H1 (cell line): ENCODE results near the gene PDE4D. TPM values are rescaled to one million over a fixed set of nuclear protein-coding genes. Genes with fewer than 3 reads are reported as not detected.
A peak's percentile ranks its signal among the peaks of the same experiment; 100 is the strongest.

Source experiments
- CTCF ChIA-PET: fragments of 300-600 bp; sonication (Branson Sonifier 250); formaldehyde crosslinking; loops from one replicate; lab custom pipeline; 2021; ENCODE audit not compliant: partially characterized antibody; lab: Charles Lee
- POLR2A ChIA-PET: fragments of 300-600 bp; sonication (Branson Sonifier 250); formaldehyde crosslinking; loops from one replicate; lab custom pipeline; 2021; ENCODE audit warnings: inconsistent platforms; ENCODE audit not compliant: partially characterized antibody; lab: Charles Lee
- DNase-seq, 2 experiments: peaks; one replicate each; pipeline versions ENCODE4 v3.0.0 to v3.0.0-alpha.2; 2010 to 2022; ENCODE audit warnings: low spot score in 2 of 2, low read depth in 1 of 2, mixed read lengths in 1 of 2
- FAIRE-seq: peaks from 2 replicates; lab custom pipeline; 2011; peaks lifted over from hg19 to GRCh38; lab: Jason Lieb, UNC
- H2AFZ ChIP-seq: 2 replicates; pipeline ENCODE4 v1.8.1; 2012; ENCODE audit warnings: low read length, inconsistent platforms
- H2AK5ac ChIP-seq: 2 replicates; pipeline ENCODE4 v1.6.1; 2013; ENCODE audit warnings: low read depth, low read length
- H2BK120ac ChIP-seq: replicated peaks from 2 replicates; pipeline ENCODE3; 2013; ENCODE audit warnings: low read depth, low read length, inconsistent platforms
- H2BK12ac ChIP-seq: 2 replicates; pipeline ENCODE4 v1.6.1; 2013; ENCODE audit warnings: low read depth, low read length
- H2BK15ac ChIP-seq: 2 replicates; pipeline ENCODE4 v1.6.1; 2013; ENCODE audit warnings: low read length
- H2BK20ac ChIP-seq: 2 replicates; pipeline ENCODE4 v1.6.1; 2013; ENCODE audit warnings: low read length
- H2BK5ac ChIP-seq: 2 replicates; pipeline ENCODE4 v1.6.1; 2013; ENCODE audit warnings: low read depth, low read length
- H3K14ac ChIP-seq: 2 replicates; pipeline ENCODE4 v1.6.1; 2013; ENCODE audit warnings: inconsistent platforms; ENCODE audit not compliant: insufficient read length
- H3K18ac ChIP-seq: 2 replicates; pipeline ENCODE4 v1.6.1; 2013; ENCODE audit warnings: low read length; ENCODE audit errors: extremely low read depth
- H3K23ac ChIP-seq: 2 replicates; pipeline ENCODE4 v1.6.1; 2013; ENCODE audit warnings: inconsistent platforms; ENCODE audit not compliant: insufficient read length
- H3K23me2 ChIP-seq: 2 replicates; pipeline ENCODE4 v1.6.1; 2013; ENCODE audit warnings: low read depth, low read length
- H3K27ac ChIP-seq: 2 replicates; pipeline ENCODE4 v1.6.1; 2011; ENCODE audit warnings: low read depth, low read length, inconsistent platforms
- H3K27me3 ChIP-seq, 4 experiments: replicated peaks in 1 of 4; 1 replicate in 1 of 4; 2 replicates in 3 of 4; pipeline versions ENCODE4 v1.6.1 to v1.8.1; 2011 to 2013; ENCODE audit warnings: low read length in 3 of 4, mild to moderate bottlenecking in 3 of 4, inconsistent platforms in 2 of 4, mixed read lengths in 2 of 4, moderate library complexity in 1 of 4; ENCODE audit not compliant: control insufficient read depth in 3 of 4, insufficient read depth in 3 of 4; ENCODE audit errors: extremely low read depth in 1 of 4
- H3K36me3 ChIP-seq, 4 experiments: 2 replicates each; pipeline versions ENCODE4 v1.6.1 to v1.8.1; 2011 to 2013; ENCODE audit warnings: mild to moderate bottlenecking in 4 of 4, low read length in 3 of 4, moderate library complexity in 2 of 4, control low read depth in 1 of 4, inconsistent platforms in 1 of 4; ENCODE audit not compliant: insufficient read depth in 4 of 4, control insufficient read depth in 2 of 4
- H3K4ac ChIP-seq: replicated peaks from 2 replicates; pipeline ENCODE3; 2013; ENCODE audit warnings: low read length, low read depth, mixed read lengths, inconsistent platforms; ENCODE audit not compliant: insufficient read length
- H3K4me1 ChIP-seq, 4 experiments: replicated peaks in 1 of 4; 1 replicate in 1 of 4; 2 replicates in 3 of 4; pipeline versions ENCODE4 v1.6.1 to v1.8.1; 2011 to 2013; ENCODE audit warnings: low read length in 3 of 4, inconsistent platforms in 2 of 4, mixed read lengths in 1 of 4; ENCODE audit not compliant: insufficient read depth in 4 of 4, control insufficient read depth in 3 of 4
- H3K4me2 ChIP-seq, 2 experiments: 2 replicates each; pipeline versions ENCODE4 v1.6.1 to v1.8.1; 2011 to 2013; ENCODE audit warnings: low read depth in 2 of 2, low read length in 2 of 2, control low read depth in 1 of 2, inconsistent platforms in 1 of 2, mild to moderate bottlenecking in 1 of 2; ENCODE audit not compliant: insufficient read depth in 1 of 2
- H3K4me3 ChIP-seq, 4 experiments: fragments of 200-600, 300-600 bp in 1 of 4; sonication (generic), shearing (Covaris generic), sonication (Bioruptor Twin) in 1 of 4; 2 replicates each; pipeline versions ENCODE4 v1.5.1 to v1.8.1; 2011 to 2016; ENCODE audit warnings: low read length in 4 of 4, low read depth in 3 of 4, control low read depth in 2 of 4, inconsistent platforms in 2 of 4, mild to moderate bottlenecking in 2 of 4, mixed read lengths in 1 of 4, moderate library complexity in 1 of 4; ENCODE audit not compliant: insufficient read depth in 2 of 4; ENCODE audit errors: extremely low read depth in 1 of 4
- H3K56ac ChIP-seq: replicated peaks from 2 replicates; pipeline ENCODE3; 2013; ENCODE audit warnings: low read depth, mild to moderate bottlenecking, mixed read lengths, low read length, inconsistent platforms; ENCODE audit not compliant: insufficient read length
- H3K79me1 ChIP-seq: 2 replicates; pipeline ENCODE4 v1.6.1; 2013; ENCODE audit warnings: low read depth, low read length, control low read depth
- H3K79me2 ChIP-seq, 2 experiments: 2 replicates each; pipeline versions ENCODE4 v1.6.1 to v1.8.1; 2012 to 2013; ENCODE audit warnings: low read length in 2 of 2, mild to moderate bottlenecking in 2 of 2, inconsistent platforms in 1 of 2; ENCODE audit not compliant: insufficient read depth in 2 of 2, control insufficient read depth in 1 of 2
- H3K9ac ChIP-seq, 4 experiments: replicated peaks in 1 of 4; 1 replicate in 1 of 4; 2 replicates in 3 of 4; pipeline versions ENCODE4 v1.6.1 to v1.8.1; 2011 to 2013; ENCODE audit warnings: low read depth in 3 of 4, low read length in 3 of 4, control low read depth in 2 of 4, mild to moderate bottlenecking in 2 of 4, moderate library complexity in 2 of 4, inconsistent platforms in 1 of 4; ENCODE audit errors: extremely low read depth in 1 of 4
- H3K9me3 ChIP-seq, 2 experiments: 2 replicates each; pipeline versions ENCODE4 v1.6.1 to v1.8.1; 2012 to 2013; ENCODE audit warnings: mild to moderate bottlenecking in 2 of 2, moderate library complexity in 2 of 2, control low read depth in 1 of 2, inconsistent platforms in 1 of 2, low read depth in 1 of 2, low read length in 1 of 2, mixed read lengths in 1 of 2; ENCODE audit not compliant: insufficient read depth in 2 of 2
- H4K20me1 ChIP-seq, 2 experiments: replicated peaks in 1 of 2; 2 replicates each; pipeline versions ENCODE3 to v1.8.1; 2011 to 2013; ENCODE audit warnings: inconsistent platforms in 2 of 2, low read length in 2 of 2, mild to moderate bottlenecking in 1 of 2; ENCODE audit not compliant: insufficient read depth in 2 of 2, control insufficient read depth in 1 of 2
- H4K5ac ChIP-seq: 2 replicates; pipeline ENCODE4 v1.6.1; 2013; ENCODE audit warnings: low read length, low read depth, mixed read lengths, inconsistent platforms; ENCODE audit not compliant: insufficient read length
- H4K8ac ChIP-seq: 2 replicates; pipeline ENCODE4 v1.8.0; 2013; ENCODE audit warnings: mild to moderate bottlenecking, moderate library complexity, low read length, inconsistent platforms; ENCODE audit not compliant: insufficient read depth; ENCODE audit errors: extremely low read depth
- H4K91ac ChIP-seq: replicated peaks from 2 replicates; pipeline ENCODE3; 2013; ENCODE audit warnings: low read length, mixed read lengths, inconsistent platforms; ENCODE audit not compliant: insufficient read length
- CBX5 ChIP-seq: fragments of 300-800, 300-1000 bp; sonication (generic); IDR thresholded peaks from 2 replicates; pipeline ENCODE4 v1.7.1; 2016; ENCODE audit warnings: antibody characterized with exemption, low read length, low read depth
- CBX8 ChIP-seq: fragments of 300-800, 300-1000 bp; sonication (generic); IDR thresholded peaks from 2 replicates; pipeline ENCODE4 v1.7.1; 2016; ENCODE audit warnings: low read depth, low read length, borderline replicate concordance
- CREB1 ChIP-seq: IDR thresholded peaks from 2 replicates; pipeline ENCODE4 v1.6.1; 2012; ENCODE audit warnings: inconsistent platforms
- GABPA ChIP-seq: IDR thresholded peaks from 2 replicates; pipeline ENCODE4 v1.6.1; 2011; ENCODE audit warnings: mild to moderate bottlenecking, low read length, moderate library complexity, borderline replicate concordance; ENCODE audit not compliant: insufficient read depth
- TCF12 ChIP-seq: IDR thresholded peaks from 2 replicates; pipeline ENCODE4 v1.6.1; 2011; ENCODE audit warnings: low read depth, mild to moderate bottlenecking, low read length
- WGBS, 2 experiments: shearing (Covaris generic) in 1 of 2; methylation state at CpG; one replicate each; pipeline versions ENCODE4 v1.1.6 to v1.1.7; 2013 to 2015; ENCODE audit warnings: low lambda C conversion rate in 2 of 2, mixed read lengths in 2 of 2, inconsistent platforms in 1 of 2, low coverage in 1 of 2, missing lambda C conversion rate in 1 of 2; ENCODE audit not compliant: insufficient replicate concordance in 2 of 2, insufficient coverage in 1 of 2, insufficient read length in 1 of 2; ENCODE audit errors: extremely low coverage in 1 of 2, missing lambda C conversion rate in 1 of 2; 5-methylcytosine and 5-hydroxymethylcytosine counted together
- polyA plus RNA-seq, 7 experiments: library from polyadenylated mRNA; depleted of rRNA in 3 of 7; stranded (reverse) in 5 of 7; unstranded in 2 of 7; fragments of >200 nt in 5 of 7; fragments of 200-250 nt in 2 of 7; gene quantifications; 1 replicate in 5 of 7; 2 replicates in 1 of 7; 4 replicates in 1 of 7; pipeline versions ENCODE4 v1.2.1 to v1.2.3, GENCODE V29; 2011 to 2013; ENCODE audit warnings: missing spikeins in 2 of 7, mixed read lengths in 2 of 7
- total RNA-seq: library from RNA; stranded (reverse); fragmentation: NEBNext Ultra II Directional; extraction: Animal tissue kit (Norgen Biotek cat#: 25700); gene quantifications from 2 replicates; pipeline ENCODE4 v1.2.1, GENCODE V29; 2021

The PDE4D gene
- total and polyA plus RNA-seq, 2 of the 8 experiments (the other 6 are each of a cell fraction or from before 2014, with no cell fraction given) = 2.3 to 3.7 TPM

DNA sequence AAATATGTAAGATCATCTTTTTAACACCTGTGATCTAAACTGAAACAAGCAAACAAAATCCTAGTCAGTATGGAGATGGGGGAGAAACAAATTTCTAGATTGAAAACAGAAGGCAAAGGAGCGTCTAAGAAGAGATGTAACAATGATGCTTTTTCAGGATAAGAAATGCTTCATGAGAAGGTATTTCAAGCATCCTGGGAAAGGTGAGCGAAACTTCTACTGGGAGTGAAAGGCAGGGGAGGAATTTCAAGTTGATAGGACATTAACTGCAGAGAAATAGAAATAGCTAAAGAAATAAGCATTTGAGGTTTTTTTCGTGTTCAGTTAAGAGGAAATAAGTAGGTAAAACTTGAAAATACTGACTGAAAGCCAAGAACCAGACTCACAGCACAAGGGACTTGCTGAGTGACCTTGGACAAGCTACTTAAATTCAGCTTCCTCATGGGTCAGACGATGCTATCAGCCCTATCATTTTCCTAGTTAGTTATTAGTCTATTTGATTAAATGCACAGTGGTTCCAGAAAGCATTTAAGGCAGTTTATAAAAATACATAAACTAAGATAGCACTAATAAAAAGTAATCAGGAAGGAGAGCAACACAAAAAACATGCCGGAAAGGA is 406.3 kb downstream of the PDE4D start:
- POLR2A ChIA-PET = no interaction called here
- CTCF ChIA-PET = interaction anchor here (0.7 to 2.4 kb wide), 11 partner anchors 9 to 299 kb away, joined by 3 to 21 read pairs (median 3); no protein-coding TSS in a partner anchor

More for the DNA sequence above, 406.3 kb downstream of the PDE4D start:
- Histone ChIP-seq H3K18ac (no peak overlapping the region), H3K14ac (no peak overlapping the region), H3K4me3 (no peak overlapping the region), H4K8ac (no peak overlapping the region), H3K27ac (no peak overlapping the region), H3K56ac (no peak overlapping the region), H4K20me1 (no peaks in the 10 kb centered on the region), H2BK5ac (no peak overlapping the region), H4K5ac (no peak overlapping the region), H3K4me1 (peaks cover 0 to 5% (median 1%) of the 10 kb centered on the region in 4 experiments; a peak in 2 of 7 replicates), H3K4me2 (no peak overlapping the region), H2BK15ac (no peak overlapping the region), H2AFZ (peak overlapping the region; percentile 90), H3K23me2 (no peaks in the 10 kb centered on the region), H3K9me3 (no peaks in the 10 kb centered on the region), H2BK12ac (no peak overlapping the region), H3K23ac (no peak overlapping the region), H3K9ac (no peak overlapping the region), H4K91ac (no peak overlapping the region), H3K36me3 (no peaks in the 10 kb centered on the region), H3K4ac (no peak overlapping the region), H2BK20ac (no peak overlapping the region), H2BK120ac (no peak overlapping the region), H3K79me1 (no peaks in the 10 kb centered on the region), H3K79me2 (no peaks in the 10 kb centered on the region), H2AK5ac (no peak overlapping the region), H3K27me3 (no peaks in the 10 kb centered on the region)
- FAIRE-seq (no peak), DNase-seq (no peak)
- TF ChIP-seq GABPA = no peak
- no peak for TF ChIP-seq TCF12
- TF ChIP-seq CBX5 = no peak
- no peak for TF ChIP-seq CBX8
- no peak for TF ChIP-seq CREB1
- 85% methylated on average over 5 of the region's 5 CpGs; no CpG with 5 or more reads in 1 of the 2 experiments for WGBS, 2 experiments
